ENCODE measurements around the gene VPS37D.

GRCh38 chr7:73702226-73702625, 34.6 kb downstream of the VPS37D start:
- TF ChIP-seq CTCF (conservative IDR thresholded peaks at IDR 0.05; ENCODE audit: low read depth in 2 of 2), result no peak
- TF ChIP-seq REST (IDR thresholded peaks at IDR 0.05; ENCODE audit: unreplicated experiment), result no peak
- no peak for TF ChIP-seq EZH2 (IDR thresholded peaks at IDR 0.05; ENCODE audit: low read depth, unreplicated experiment)
- no peak for TF ChIP-seq POLR2AphosphoS5 (IDR thresholded peaks at IDR 0.05; ENCODE audit: low read depth)
- TF ChIP-seq EZH2phosphoT487 (IDR thresholded peaks at IDR 0.05; ENCODE audit: unreplicated experiment), result no peak

Data from GM23338 (cell line).